ENCODE results near the gene CEBPB. TPM values are rescaled to one million over a fixed set of nuclear protein-coding genes. Genes with fewer than 3 reads are reported as not detected.
"Not testable (repeated sequence)": the region's sequence is repeated elsewhere in the genome, so short reads cannot be mapped to it uniquely, and the experiment has no call there.

Gene CEBPB
- total and polyA plus RNA-seq, 11 donors: 14.7 to 122 (median 53.7) TPM

DNA sequence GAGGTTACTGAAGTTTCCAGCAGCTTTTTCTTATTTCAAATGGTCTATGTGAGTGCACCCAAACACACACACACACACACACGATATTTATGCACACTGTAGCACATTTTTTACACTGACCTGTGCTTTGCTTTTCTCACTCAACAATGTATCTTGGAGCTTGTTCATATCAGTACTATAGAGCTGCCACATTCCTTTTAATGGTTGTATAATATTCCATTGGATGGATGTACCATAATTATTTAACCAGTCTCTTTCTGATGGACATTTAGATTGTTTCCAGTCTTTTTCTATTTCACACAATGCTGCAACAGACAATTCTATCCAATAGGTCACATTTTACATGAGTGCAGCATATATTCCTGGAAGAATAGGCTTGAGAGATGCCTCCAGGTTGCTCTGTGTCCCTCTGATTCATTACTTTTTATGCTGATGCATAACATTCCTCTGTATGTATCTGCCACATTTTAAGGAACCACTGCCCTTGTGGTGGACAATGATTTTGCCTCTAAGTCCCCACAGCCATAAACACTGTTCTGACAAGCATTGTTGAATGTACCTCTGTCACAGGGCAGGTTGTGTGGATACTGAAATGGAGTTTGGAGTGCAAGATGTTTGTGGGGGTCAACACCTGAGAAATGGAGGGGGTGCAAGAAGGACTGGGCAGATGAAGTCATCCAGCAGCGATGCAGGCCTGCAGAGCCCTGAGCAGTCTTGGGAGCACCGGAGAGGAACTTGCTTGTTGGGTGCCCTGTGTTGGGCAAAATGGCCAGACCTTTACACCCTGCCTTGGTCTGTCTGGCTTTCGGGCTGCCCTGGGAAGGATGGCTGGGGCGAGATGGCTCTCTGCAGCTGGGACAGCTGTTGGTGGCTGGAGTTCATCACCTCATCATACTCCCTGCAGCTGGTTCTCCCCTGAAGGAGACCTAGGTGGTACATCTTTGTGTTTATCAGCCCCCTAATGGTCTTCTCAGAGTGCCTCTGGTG, 13.6 kb downstream of the CEBPB start:
- H3K4me3 ChIP-seq: no peak overlapping the region
- intact Hi-C loops (cut with DNase I): no loop called here
- H3K4me1 ChIP-seq: peaks cover 0 to 9% (median 0%) of the 10 kb centered on the region in 12 donors
- WGBS, 4 donors: 92 to 98% (median 95%) methylated on average over 4 to 5 of the region's 5 CpGs
- ATAC-seq (no peak), DNase-seq (peak in 1 of 5 donors; percentile 37)
- TF ChIP-seq, protein P1, sequence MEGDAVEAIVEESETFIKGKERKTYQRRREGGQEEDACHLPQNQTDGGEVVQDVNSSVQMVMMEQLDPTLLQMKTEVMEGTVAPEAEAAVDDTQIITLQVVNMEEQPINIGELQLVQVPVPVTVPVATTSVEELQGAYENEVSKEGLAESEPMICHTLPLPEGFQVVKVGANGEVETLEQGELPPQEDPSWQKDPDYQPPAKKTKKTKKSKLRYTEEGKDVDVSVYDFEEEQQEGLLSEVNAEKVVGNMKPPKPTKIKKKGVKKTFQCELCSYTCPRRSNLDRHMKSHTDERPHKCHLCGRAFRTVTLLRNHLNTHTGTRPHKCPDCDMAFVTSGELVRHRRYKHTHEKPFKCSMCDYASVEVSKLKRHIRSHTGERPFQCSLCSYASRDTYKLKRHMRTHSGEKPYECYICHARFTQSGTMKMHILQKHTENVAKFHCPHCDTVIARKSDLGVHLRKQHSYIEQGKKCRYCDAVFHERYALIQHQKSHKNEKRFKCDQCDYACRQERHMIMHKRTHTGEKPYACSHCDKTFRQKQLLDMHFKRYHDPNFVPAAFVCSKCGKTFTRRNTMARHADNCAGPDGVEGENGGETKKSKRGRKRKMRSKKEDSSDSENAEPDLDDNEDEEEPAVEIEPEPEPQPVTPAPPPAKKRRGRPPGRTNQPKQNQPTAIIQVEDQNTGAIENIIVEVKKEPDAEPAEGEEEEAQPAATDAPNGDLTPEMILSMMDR (IDR thresholded peaks at IDR 0.05): no peak
- TF ChIP-seq POLR2A (IDR thresholded peaks at IDR 0.05): no peak
- no peaks in the 10 kb centered on the region for H3K36me3 ChIP-seq
- no peaks in the 10 kb centered on the region for H3K27me3 ChIP-seq
- H3K27ac ChIP-seq: no peak overlapping the region
- peaks cover 0 to 20% (median 4%) of the 10 kb centered on the region in 12 donors for H3K9me3 ChIP-seq

DNA sequence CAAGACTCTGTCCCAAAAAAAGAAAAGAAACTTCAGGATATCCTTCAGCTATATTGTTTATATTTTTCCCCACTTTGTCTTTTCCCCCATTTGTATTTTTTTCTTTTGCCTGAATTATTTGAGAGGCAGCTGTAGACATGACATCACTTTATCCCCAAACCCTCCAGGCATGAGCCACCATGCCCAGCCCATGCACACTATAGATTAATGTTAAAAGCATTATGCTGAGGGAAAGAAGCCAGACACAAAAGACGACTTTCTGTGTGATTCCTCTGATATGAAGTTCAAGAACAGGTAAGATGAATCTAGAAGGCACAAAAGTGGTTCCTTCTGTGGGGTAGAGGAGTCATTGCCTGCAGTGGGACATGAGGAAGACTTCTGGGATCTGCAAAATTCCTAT, 16.4 kb downstream of the CEBPB start:
- no peaks in the 10 kb centered on the region for H3K27me3 ChIP-seq
- H3K9me3 ChIP-seq: peaks cover 0 to 18% (median 4%) of the 10 kb centered on the region in 12 donors
- no peak overlapping the region for H3K27ac ChIP-seq
- H3K4me1 ChIP-seq: no peaks in the 10 kb centered on the region
- 64 to 79% (median 74%) methylated on average over 1 of the region's 1 CpG for WGBS, 4 donors
- no peak overlapping the region for H3K4me3 ChIP-seq
- TF ChIP-seq POLR2A (IDR thresholded peaks at IDR 0.05): no peak
- TF ChIP-seq, protein P1 (IDR thresholded peaks at IDR 0.05): no peak
- H3K36me3 ChIP-seq: no peaks in the 10 kb centered on the region
- DNase-seq: no peak
- ATAC-seq: no peak
- intact Hi-C loops (cut with DNase I): no loop called here

DNA sequence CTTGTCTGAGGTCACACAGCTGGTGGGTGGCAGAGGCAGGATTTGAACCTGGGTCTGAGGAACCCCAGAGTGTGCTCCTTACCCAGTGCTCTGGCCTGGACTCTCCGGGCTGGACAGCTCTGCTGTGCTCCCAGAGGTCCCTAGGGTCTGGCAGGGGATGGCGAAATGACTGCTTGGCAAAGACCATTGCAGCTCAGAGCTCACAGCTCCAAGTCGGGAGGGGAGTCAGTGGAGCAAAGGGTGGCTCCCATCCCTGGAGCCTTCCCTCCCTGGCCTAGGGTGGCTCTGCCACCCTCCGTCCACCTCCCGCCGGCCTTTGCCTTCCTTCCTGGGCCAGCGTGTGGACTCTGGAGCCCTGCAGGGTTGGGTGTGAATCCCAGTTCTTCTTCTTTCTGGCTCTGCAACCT, 17.5 kb downstream of the CEBPB start:
- Histone ChIP-seq H3K4me3 (no peak overlapping the region), H3K9me3 (peaks cover 0 to 13% (median 3%) of the 10 kb centered on the region in 12 donors), H3K36me3 (no peaks in the 10 kb centered on the region), H3K27ac (no peak overlapping the region), H3K4me1 (no peaks in the 10 kb centered on the region), H3K27me3 (no peaks in the 10 kb centered on the region)
- ATAC-seq (peak in 1 of 4 donors; percentile 31), DNase-seq (peak in 1 of 5 donors; percentile 36)
- intact Hi-C loops (cut with DNase I): no loop called here
- TF ChIP-seq, protein P1 (IDR thresholded peaks at IDR 0.05): no peak
- TF ChIP-seq POLR2A (IDR thresholded peaks at IDR 0.05): no peak
- 79 to 88% (median 87%) methylated on average over 7 of the region's 7 CpGs for WGBS, 4 donors

DNA sequence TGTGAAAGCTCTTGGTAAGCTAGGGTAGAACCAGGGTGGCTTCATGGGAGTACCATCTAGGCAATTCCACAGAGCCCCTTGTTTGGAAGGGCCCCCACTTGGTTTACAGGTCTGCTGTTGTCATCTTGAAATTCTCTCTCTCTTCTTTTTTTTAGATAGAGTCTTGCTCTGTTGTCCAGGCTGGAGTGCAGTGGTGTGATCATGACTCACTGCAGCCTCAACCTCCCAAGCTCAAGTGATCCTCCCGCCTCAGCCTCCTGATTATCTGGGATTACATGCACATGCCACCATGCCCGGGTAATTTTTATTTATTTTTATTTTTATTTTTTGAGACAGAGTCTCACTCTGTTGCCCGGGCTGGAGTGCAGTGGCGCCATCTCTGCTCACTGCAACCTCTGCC, 18.2 kb downstream of the CEBPB start:
- WGBS, 4 donors: 92 to 96% (median 95%) methylated on average over 4 of the region's 4 CpGs
- ATAC-seq; H3K27ac ChIP-seq; H3K36me3 ChIP-seq; H3K9me3 ChIP-seq; DNase-seq; H3K4me1 ChIP-seq; H3K27me3 ChIP-seq; intact Hi-C loops (cut with DNase I); H3K4me3 ChIP-seq: not testable (repeated sequence)

Data from heart left ventricle (tissue), 16 donors.